MCF 10A (cell line): ENCODE measurements around the gene FAM111A. TPM values are rescaled to one million over a fixed set of nuclear protein-coding genes. Genes with fewer than 3 reads are reported as not detected.
A peak's percentile ranks its signal among the peaks of the same experiment; 100 is the strongest.

Experiments used
- BruUV-seq: library from RNA; stranded (reverse); fragments of 400-500 nt; replicated peaks from 2 replicates; lab custom pipeline; 2021; lab: Mats Ljungman, UMichigan
- CTCF ChIA-PET: fragments of 300-600 bp; sonication (Branson Sonifier 250); formaldehyde crosslinking; extraction: SDS; loops from one replicate; lab custom pipeline; 2021; ENCODE audit warnings: antibody characterized with exemption, inconsistent platforms; lab: Yijun Ruan, JAX
- POLR2A ChIA-PET: fragments of 300-600, 350-650 bp; sonication (Branson Sonifier 250); formaldehyde crosslinking; extraction: SDS; loops from one replicate; lab custom pipeline; 2020; ENCODE audit warnings: antibody characterized with exemption, inconsistent platforms; lab: Yijun Ruan, JAX
- DNase-seq: peaks from one replicate; pipeline ENCODE4 v3.0.0-alpha.2; 2018; ENCODE audit not compliant: unreplicated experiment
- H3K27ac Mint-ChIP-seq: one replicate; pipeline ENCODE4 v1.8.0; 2022; ENCODE audit warnings: mild to moderate bottlenecking, low read depth, mixed read lengths; ENCODE audit not compliant: unreplicated experiment
- H3K27me3 Mint-ChIP-seq: one replicate; pipeline ENCODE4 v1.8.0; 2022; ENCODE audit warnings: mixed read lengths; ENCODE audit not compliant: insufficient read depth, unreplicated experiment
- H3K36me3 Mint-ChIP-seq: one replicate; pipeline ENCODE4 v1.8.0; 2022; ENCODE audit warnings: mild to moderate bottlenecking, moderate library complexity, mixed read lengths; ENCODE audit not compliant: insufficient read depth, unreplicated experiment
- H3K4me1 Mint-ChIP-seq: one replicate; pipeline ENCODE4 v1.8.0; 2022; ENCODE audit warnings: mixed read lengths; ENCODE audit not compliant: insufficient read depth, unreplicated experiment
- H3K4me3 Mint-ChIP-seq: one replicate; pipeline ENCODE4 v1.8.0; 2022; ENCODE audit warnings: mild to moderate bottlenecking, moderate library complexity, mixed read lengths; ENCODE audit not compliant: unreplicated experiment
- H3K9me3 Mint-ChIP-seq: one replicate; pipeline ENCODE4 v1.8.0; 2022; ENCODE audit warnings: mixed read lengths; ENCODE audit not compliant: unreplicated experiment
- CTCF ChIP-seq: fragments of 200-600 bp; IDR thresholded peaks from one replicate; pipeline ENCODE4 v1.8.0; 2022; ENCODE audit warnings: antibody characterized with exemption, mild to moderate bottlenecking; ENCODE audit not compliant: unreplicated experiment
- intact Hi-C: fragments of 100-400 bp; cut with micrococcal nuclease; formaldehyde crosslinking; loops from 2 replicates; pipeline ENCODE4 v1.14.1; 2022
- total RNA-seq: library from RNA; stranded (reverse); gene quantifications from 2 replicates; pipeline ENCODE4 v1.2.3, GENCODE V29; 2022

Gene FAM111A
- total RNA-seq, 1 experiment from 2014 or later = 27.7 TPM

GRCh38 chr11:59192446-59193020, 49.9 kb downstream of the FAM111A start:
- CTCF ChIA-PET = interaction anchor here (0.6 to 27.3 kb wide), 4 partner anchors 14 to 53 kb away, joined by 3 to 530 read pairs (median 114); partner anchors contain the start of gene DTX4
- POLR2A ChIA-PET = no interaction called here
- H3K27me3 Mint-ChIP-seq = no peaks in the 10 kb centered on the region
- DNase-seq = no peak
- H3K9me3 Mint-ChIP-seq = no peaks in the 10 kb centered on the region
- TF ChIP-seq CTCF = no peak
- intact Hi-C loops = no loop called here
- H3K4me3 Mint-ChIP-seq = no peak overlapping the region
- peaks cover 7% of the 10 kb centered on the region for H3K4me1 Mint-ChIP-seq
- no TSS peak for BruUV-seq
- peaks cover 51% of the 10 kb centered on the region for H3K36me3 Mint-ChIP-seq
- no peak overlapping the region for H3K27ac Mint-ChIP-seq

- TF ChIP-seq CTCF = no peak
- intact Hi-C loops = no loop called here
- Mint-ChIP-seq H3K36me3 (peaks cover 49% of the 10 kb centered on the region), H3K27me3 (no peaks in the 10 kb centered on the region), H3K4me3 (no peak overlapping the region), H3K27ac (no peak overlapping the region), H3K9me3 (no peaks in the 10 kb centered on the region), H3K4me1 (no peaks in the 10 kb centered on the region)
- no peak for DNase-seq
- ChIA-PET POLR2A (interaction anchor here (0.7 to 0.9 kb wide), 2 partner anchors 22 to 28 kb away, joined by 3 read pairs; partner anchors contain the start of gene DTX4), CTCF (interaction anchor here (0.6 to 27.3 kb wide), 5 partner anchors 8 to 235 kb away, joined by 4 to 530 read pairs (median 7); partner anchors contain the start of gene DTX4)
- BruUV-seq = no TSS peak
Measured at GRCh38 chr11:59193587-59194130, 51.0 kb downstream of the FAM111A start.

GRCh38 chr11:59195586-59195985, 52.9 kb downstream of the FAM111A start:
- no TSS peak for BruUV-seq
- H3K4me1 Mint-ChIP-seq = no peaks in the 10 kb centered on the region
- DNase-seq = no peak
- TF ChIP-seq CTCF = no peak
- H3K4me3 Mint-ChIP-seq = no peak overlapping the region
- no peaks in the 10 kb centered on the region for H3K27me3 Mint-ChIP-seq
- no peaks in the 10 kb centered on the region for H3K9me3 Mint-ChIP-seq
- CTCF ChIA-PET = interaction anchor here (1.3 to 27.3 kb wide), 3 partner anchors 8 to 22 kb away, joined by 3 to 530 read pairs (median 223); partner anchors contain the start of gene DTX4
- peaks cover 46% of the 10 kb centered on the region for H3K36me3 Mint-ChIP-seq
- POLR2A ChIA-PET = no interaction called here
- intact Hi-C loops = no loop called here
- H3K27ac Mint-ChIP-seq = no peak overlapping the region

- DNase-seq = peak; percentile 27
- Mint-ChIP-seq H3K9me3 (no peaks in the 10 kb centered on the region), H3K36me3 (peaks cover 42% of the 10 kb centered on the region), H3K27me3 (no peaks in the 10 kb centered on the region), H3K4me1 (peaks cover 11% of the 10 kb centered on the region), H3K4me3 (no peak overlapping the region), H3K27ac (no peak overlapping the region)
- CTCF ChIA-PET = interaction anchor here (1.3 kb wide), 1 partner anchor 9 kb away, joined by 3 read pairs; no protein-coding TSS in a partner anchor
- POLR2A ChIA-PET = no interaction called here
- BruUV-seq = no TSS peak
- TF ChIP-seq CTCF = no peak
- intact Hi-C loops = no loop called here
Measured at GRCh38 chr11:59196777-59197176, 54.1 kb downstream of the FAM111A start.
